ENCODE data around the gene ARAP3. TPM values are rescaled to one million over a fixed set of nuclear protein-coding genes. Genes with fewer than 3 reads are reported as not detected.

ARAP3 gene
- total and polyA plus RNA-seq, 2 experiments from 2014 or later, result 18.4 to 33.2 TPM

- no peak overlapping the region for H3K4me3 Mint-ChIP-seq
- H3K27me3 Mint-ChIP-seq (ENCODE audit: insufficient read depth, low read depth, poor library complexity), result peaks cover 7% of the 10 kb centered on the region
Measured at GRCh38 chr5:141657937-141658545, 24.0 kb downstream of the ARAP3 start.

More at GRCh38 chr5:141657937-141658545, 24.0 kb downstream of the ARAP3 start:
- Histone ChIP-seq H3K27ac (ENCODE audit: low read depth) (no peak overlapping the region), H2AFZ (no peak overlapping the region), H3K4me1 (ENCODE audit: insufficient read depth) (no peaks in the 10 kb centered on the region), H3K9me2 (ENCODE audit: insufficient read depth) (no peaks in the 10 kb centered on the region), H3K79me2 (replicated peaks; ENCODE audit: insufficient read depth) (no peaks in the 10 kb centered on the region), H3K36me3 (ENCODE audit: insufficient read depth) (peaks cover 26% of the 10 kb centered on the region), H3K4me2 (no peak overlapping the region), H4K20me1 (replicated peaks; ENCODE audit: insufficient read depth) (no peaks in the 10 kb centered on the region; the same call in 1 of the 2 replicates), H3F3A (replicated peaks; ENCODE audit: low read depth) (0 out of 2 replicates have a peak, but pooled peaks cover 3% of the 10 kb centered on the region), H3K27me3 (ENCODE audit: insufficient read depth) (no peaks in the 10 kb centered on the region), H3K4me3 (no peak overlapping the region)
- no peak for TF ChIP-seq STAT1 (IDR thresholded peaks at IDR 0.05; ENCODE audit: unreplicated experiment)
- TF ChIP-seq CREB1 (CRISPR knock-in tag; IDR thresholded peaks at IDR 0.05; ENCODE audit: low read depth), result no peak
- no peak for TF ChIP-seq ETS1 (IDR thresholded peaks at IDR 0.05)
- no peak for TF ChIP-seq ZNF331 (CRISPR knock-in tag; IDR thresholded peaks at IDR 0.05; ENCODE audit: low read depth)
- no peak for TF ChIP-seq REST (IDR thresholded peaks at IDR 0.05; ENCODE audit: unreplicated experiment)
- TF ChIP-seq NANOG (IDR thresholded peaks at IDR 0.05; ENCODE audit: borderline replicate concordance), result no peak
- TF ChIP-seq EZH2 (IDR thresholded peaks at IDR 0.05; ENCODE audit: low read depth, unreplicated experiment), result no peak
- TF ChIP-seq POLR2AphosphoS5 (IDR thresholded peaks at IDR 0.05; ENCODE audit: low read depth), result no peak
- no peak for TF ChIP-seq JUNB (IDR thresholded peaks at IDR 0.05; ENCODE audit: unreplicated experiment)
- TF ChIP-seq, protein P1, sequence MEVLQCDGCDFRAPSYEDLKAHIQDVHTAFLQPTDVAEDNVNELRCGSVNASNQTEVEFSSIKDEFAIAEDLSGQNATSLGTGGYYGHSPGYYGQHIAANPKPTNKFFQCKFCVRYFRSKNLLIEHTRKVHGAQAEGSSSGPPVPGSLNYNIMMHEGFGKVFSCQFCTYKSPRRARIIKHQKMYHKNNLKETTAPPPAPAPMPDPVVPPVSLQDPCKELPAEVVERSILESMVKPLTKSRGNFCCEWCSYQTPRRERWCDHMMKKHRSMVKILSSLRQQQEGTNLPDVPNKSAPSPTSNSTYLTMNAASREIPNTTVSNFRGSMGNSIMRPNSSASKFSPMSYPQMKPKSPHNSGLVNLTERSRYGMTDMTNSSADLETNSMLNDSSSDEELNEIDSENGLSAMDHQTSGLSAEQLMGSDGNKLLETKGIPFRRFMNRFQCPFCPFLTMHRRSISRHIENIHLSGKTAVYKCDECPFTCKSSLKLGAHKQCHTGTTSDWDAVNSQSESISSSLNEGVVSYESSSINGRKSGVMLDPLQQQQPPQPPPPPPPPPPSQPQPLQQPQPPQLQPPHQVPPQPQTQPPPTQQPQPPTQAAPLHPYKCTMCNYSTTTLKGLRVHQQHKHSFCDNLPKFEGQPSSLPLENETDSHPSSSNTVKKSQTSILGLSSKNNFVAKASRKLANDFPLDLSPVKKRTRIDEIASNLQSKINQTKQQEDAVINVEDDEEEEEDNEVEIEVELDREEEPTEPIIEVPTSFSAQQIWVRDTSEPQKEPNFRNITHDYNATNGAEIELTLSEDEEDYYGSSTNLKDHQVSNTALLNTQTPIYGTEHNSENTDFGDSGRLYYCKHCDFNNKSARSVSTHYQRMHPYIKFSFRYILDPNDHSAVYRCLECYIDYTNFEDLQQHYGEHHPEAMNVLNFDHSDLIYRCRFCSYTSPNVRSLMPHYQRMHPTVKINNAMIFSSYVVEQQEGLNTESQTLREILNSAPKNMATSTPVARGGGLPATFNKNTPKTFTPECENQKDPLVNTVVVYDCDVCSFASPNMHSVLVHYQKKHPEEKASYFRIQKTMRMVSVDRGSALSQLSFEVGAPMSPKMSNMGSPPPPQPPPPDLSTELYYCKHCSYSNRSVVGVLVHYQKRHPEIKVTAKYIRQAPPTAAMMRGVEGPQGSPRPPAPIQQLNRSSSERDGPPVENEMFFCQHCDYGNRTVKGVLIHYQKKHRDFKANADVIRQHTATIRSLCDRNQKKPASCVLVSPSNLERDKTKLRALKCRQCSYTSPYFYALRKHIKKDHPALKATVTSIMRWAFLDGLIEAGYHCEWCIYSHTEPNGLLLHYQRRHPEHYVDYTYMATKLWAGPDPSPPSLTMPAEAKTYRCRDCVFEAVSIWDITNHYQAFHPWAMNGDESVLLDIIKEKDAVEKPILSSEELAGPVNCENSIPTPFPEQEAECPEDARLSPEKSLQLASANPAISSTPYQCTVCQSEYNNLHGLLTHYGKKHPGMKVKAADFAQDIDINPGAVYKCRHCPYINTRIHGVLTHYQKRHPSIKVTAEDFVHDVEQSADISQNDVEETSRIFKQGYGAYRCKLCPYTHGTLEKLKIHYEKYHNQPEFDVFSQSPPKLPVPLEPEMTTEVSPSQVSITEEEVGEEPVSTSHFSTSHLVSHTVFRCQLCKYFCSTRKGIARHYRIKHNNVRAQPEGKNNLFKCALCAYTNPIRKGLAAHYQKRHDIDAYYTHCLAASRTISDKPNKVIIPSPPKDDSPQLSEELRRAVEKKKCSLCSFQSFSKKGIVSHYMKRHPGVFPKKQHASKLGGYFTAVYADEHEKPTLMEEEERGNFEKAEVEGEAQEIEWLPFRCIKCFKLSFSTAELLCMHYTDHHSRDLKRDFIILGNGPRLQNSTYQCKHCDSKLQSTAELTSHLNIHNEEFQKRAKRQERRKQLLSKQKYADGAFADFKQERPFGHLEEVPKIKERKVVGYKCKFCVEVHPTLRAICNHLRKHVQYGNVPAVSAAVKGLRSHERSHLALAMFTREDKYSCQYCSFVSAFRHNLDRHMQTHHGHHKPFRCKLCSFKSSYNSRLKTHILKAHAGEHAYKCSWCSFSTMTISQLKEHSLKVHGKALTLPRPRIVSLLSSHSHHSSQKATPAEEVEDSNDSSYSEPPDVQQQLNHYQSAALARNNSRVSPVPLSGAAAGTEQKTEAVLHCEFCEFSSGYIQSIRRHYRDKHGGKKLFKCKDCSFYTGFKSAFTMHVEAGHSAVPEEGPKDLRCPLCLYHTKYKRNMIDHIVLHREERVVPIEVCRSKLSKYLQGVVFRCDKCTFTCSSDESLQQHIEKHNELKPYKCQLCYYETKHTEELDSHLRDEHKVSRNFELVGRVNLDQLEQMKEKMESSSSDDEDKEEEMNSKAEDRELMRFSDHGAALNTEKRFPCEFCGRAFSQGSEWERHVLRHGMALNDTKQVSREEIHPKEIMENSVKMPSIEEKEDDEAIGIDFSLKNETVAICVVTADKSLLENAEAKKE (CRISPR knock-in tag; IDR thresholded peaks at IDR 0.05), result no peak
- DNase-seq (ENCODE audit: low spot score) (no peak), ATAC-seq (no peak)
- no peak overlapping the region for H3K27ac Mint-ChIP-seq
- H3K9me3 Mint-ChIP-seq, result no peaks in the 10 kb centered on the region
- H3K4me1 Mint-ChIP-seq, result no peaks in the 10 kb centered on the region
- H3K36me3 Mint-ChIP-seq (ENCODE audit: low read depth), result peaks cover 76% of the 10 kb centered on the region
